ENCODE measurements around the gene RFLNA. TPM values are rescaled to one million over a fixed set of nuclear protein-coding genes. Genes with fewer than 3 reads are reported as not detected.

Gene RFLNA
- polyA plus RNA-seq, 1 donor (not counting 4 experiments of a cell fraction or from before 2014, with no cell fraction given) = 1.1 TPM

DNA sequence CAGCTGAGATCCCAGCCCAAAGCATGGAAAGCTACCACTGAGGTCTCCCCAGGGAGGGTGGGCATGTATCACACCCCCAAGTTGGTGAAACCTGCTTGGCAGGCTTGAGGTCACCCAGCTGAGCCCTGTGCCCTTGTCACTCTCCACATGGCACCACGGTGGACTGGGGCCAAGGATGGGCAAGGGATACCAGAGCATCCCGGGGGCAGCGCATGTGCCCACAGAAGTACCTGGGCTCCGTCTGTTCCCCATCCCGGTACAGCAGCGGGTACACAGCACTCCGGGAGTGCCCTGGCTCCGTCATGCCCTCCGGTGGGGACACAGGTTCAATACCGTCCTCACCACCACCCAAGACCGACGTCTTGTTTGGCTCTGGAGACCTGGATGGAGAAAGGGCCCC is 38.0 kb downstream of the RFLNA start:
- peaks cover 31 to 40% of the 10 kb centered on the region in 2 experiments for H3K36me3 ChIP-seq (ENCODE audit: control insufficient read depth in 2 of 2, extremely low read depth in 1 of 2, insufficient read depth in 2 of 2, low read length in 2 of 2)
- dilution Hi-C loops (cut with MboI; ENCODE audit: extremely low pct_ligation_motif_present, low sequenced_read_pairs) = no loop called here

DNA sequence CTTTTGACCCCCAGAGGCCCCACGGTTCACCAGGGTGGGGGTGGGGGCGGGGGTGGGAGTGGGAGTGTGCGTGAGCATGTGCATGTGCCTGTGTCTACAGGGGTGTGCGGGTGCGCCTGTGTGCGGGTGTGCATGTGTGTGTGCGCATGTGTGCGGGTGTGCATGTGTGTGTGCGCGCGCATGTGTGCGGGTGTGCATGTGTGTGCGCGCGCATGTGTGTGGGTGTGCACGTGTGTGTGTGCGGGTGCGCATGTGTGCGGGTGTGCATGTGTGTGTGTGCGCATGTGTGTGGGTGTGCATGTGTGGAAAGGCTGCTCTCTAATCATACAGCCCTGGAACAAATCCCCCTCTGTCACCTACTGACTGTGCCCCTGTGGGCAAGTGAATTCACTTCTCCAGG is 38.8 kb downstream of the RFLNA start:
- no peaks in the 10 kb centered on the region for H3K9me1 ChIP-seq (ENCODE audit: control insufficient read depth, extremely low read depth, insufficient read depth, low read length)
- H3K79me2 ChIP-seq (ENCODE audit: control insufficient read depth, insufficient read depth, low read length) = no peaks in the 10 kb centered on the region
- DNase-seq (ENCODE audit: low read depth, low spot score) (no peak), FAIRE-seq (no peak)
- dilution Hi-C loops (cut with MboI; ENCODE audit: extremely low pct_ligation_motif_present, low sequenced_read_pairs) = no loop called here
- H3K27me3 ChIP-seq (ENCODE audit: control insufficient read depth, extremely low read depth, insufficient read depth, low read length) = no peaks in the 10 kb centered on the region
- no peak overlapping the region for H3K9ac ChIP-seq (ENCODE audit: control insufficient read depth, extremely low read depth, insufficient read depth, low read length)
- no peak for TF ChIP-seq EZH2 (IDR thresholded peaks at IDR 0.05; ENCODE audit: low read length)
- TF ChIP-seq, protein P1, sequence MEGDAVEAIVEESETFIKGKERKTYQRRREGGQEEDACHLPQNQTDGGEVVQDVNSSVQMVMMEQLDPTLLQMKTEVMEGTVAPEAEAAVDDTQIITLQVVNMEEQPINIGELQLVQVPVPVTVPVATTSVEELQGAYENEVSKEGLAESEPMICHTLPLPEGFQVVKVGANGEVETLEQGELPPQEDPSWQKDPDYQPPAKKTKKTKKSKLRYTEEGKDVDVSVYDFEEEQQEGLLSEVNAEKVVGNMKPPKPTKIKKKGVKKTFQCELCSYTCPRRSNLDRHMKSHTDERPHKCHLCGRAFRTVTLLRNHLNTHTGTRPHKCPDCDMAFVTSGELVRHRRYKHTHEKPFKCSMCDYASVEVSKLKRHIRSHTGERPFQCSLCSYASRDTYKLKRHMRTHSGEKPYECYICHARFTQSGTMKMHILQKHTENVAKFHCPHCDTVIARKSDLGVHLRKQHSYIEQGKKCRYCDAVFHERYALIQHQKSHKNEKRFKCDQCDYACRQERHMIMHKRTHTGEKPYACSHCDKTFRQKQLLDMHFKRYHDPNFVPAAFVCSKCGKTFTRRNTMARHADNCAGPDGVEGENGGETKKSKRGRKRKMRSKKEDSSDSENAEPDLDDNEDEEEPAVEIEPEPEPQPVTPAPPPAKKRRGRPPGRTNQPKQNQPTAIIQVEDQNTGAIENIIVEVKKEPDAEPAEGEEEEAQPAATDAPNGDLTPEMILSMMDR (optimal IDR thresholded peaks at IDR 0.05 in 1 of 3, IDR thresholded peaks at IDR 0.05 in 1 of 3, conservative IDR thresholded peaks at IDR 0.05 in 1 of 3; ENCODE audit: extremely low read depth in 1 of 3, insufficient read depth in 2 of 3, low read length in 3 of 3) = no peak
- peaks cover 31 to 35% of the 10 kb centered on the region in 2 experiments for H3K36me3 ChIP-seq (ENCODE audit: control insufficient read depth in 2 of 2, extremely low read depth in 1 of 2, insufficient read depth in 2 of 2, low read length in 2 of 2)
- H3K4me1 ChIP-seq (ENCODE audit: control insufficient read depth, extremely low read depth, insufficient read depth, low read length) = no peaks in the 10 kb centered on the region
- no peak overlapping the region for H3K4me3 ChIP-seq (ENCODE audit: control insufficient read depth in 2 of 3, extremely low read depth in 1 of 3, insufficient read depth in 2 of 3, low read depth in 1 of 3, low read length in 3 of 3)
- peaks cover 2% of the 10 kb centered on the region for H4K20me1 ChIP-seq (ENCODE audit: control insufficient read depth, extremely low read depth, insufficient read depth, low read length)
- no peak overlapping the region for H3K27ac ChIP-seq (ENCODE audit: control insufficient read depth, insufficient read depth, low read length)
- no peak overlapping the region for H3K4me2 ChIP-seq (ENCODE audit: control insufficient read depth, extremely low read depth, insufficient read depth, low read depth, low read length)
- H3K9me3 ChIP-seq (ENCODE audit: control insufficient read depth, low read depth, low read length) = no peaks in the 10 kb centered on the region
- no peak overlapping the region for H2AFZ ChIP-seq (ENCODE audit: control insufficient read depth, low read length)

More for the DNA sequence above, 38.0 kb downstream of the RFLNA start:
- FAIRE-seq (no peak), DNase-seq (ENCODE audit: low read depth, low spot score) (no peak)
- Histone ChIP-seq H3K9ac (ENCODE audit: control insufficient read depth, extremely low read depth, insufficient read depth, low read length) (no peak overlapping the region), H3K27ac (ENCODE audit: control insufficient read depth, insufficient read depth, low read length) (no peak overlapping the region), H3K79me2 (ENCODE audit: control insufficient read depth, insufficient read depth, low read length) (no peaks in the 10 kb centered on the region), H4K20me1 (ENCODE audit: control insufficient read depth, extremely low read depth, insufficient read depth, low read length) (peaks cover 2% of the 10 kb centered on the region), H2AFZ (ENCODE audit: control insufficient read depth, low read length) (no peak overlapping the region), H3K4me2 (ENCODE audit: control insufficient read depth, extremely low read depth, insufficient read depth, low read depth, low read length) (no peak overlapping the region), H3K9me3 (ENCODE audit: control insufficient read depth, low read depth, low read length) (no peaks in the 10 kb centered on the region), H3K27me3 (ENCODE audit: control insufficient read depth, extremely low read depth, insufficient read depth, low read length) (no peaks in the 10 kb centered on the region), H3K9me1 (ENCODE audit: control insufficient read depth, extremely low read depth, insufficient read depth, low read length) (no peaks in the 10 kb centered on the region), H3K4me1 (ENCODE audit: control insufficient read depth, extremely low read depth, insufficient read depth, low read length) (no peaks in the 10 kb centered on the region), H3K4me3 (ENCODE audit: control insufficient read depth in 2 of 3, extremely low read depth in 1 of 3, insufficient read depth in 2 of 3, low read depth in 1 of 3, low read length in 3 of 3) (no peak overlapping the region)
- no peak for TF ChIP-seq EZH2 (IDR thresholded peaks at IDR 0.05; ENCODE audit: low read length)
- TF ChIP-seq, protein P1 (optimal IDR thresholded peaks at IDR 0.05 in 1 of 3, IDR thresholded peaks at IDR 0.05 in 1 of 3, conservative IDR thresholded peaks at IDR 0.05 in 1 of 3; ENCODE audit: extremely low read depth in 1 of 3, insufficient read depth in 2 of 3, low read length in 3 of 3) = no peak
